HEK293 (cell line): Measurements from ENCODE around the gene BMP10.

ENCODE experiments used
- CTCF ChIA-PET: fragments of 350-600 bp; formaldehyde crosslinking; extraction: SDS; loops from one replicate; lab custom pipeline; 2021; ENCODE audit warnings: antibody characterized with exemption; lab: Yijun Ruan, JAX
- POLR2A ChIA-PET: fragments of 300-600 bp; formaldehyde crosslinking; extraction: SDS; loops from one replicate; lab custom pipeline; 2020; ENCODE audit warnings: antibody characterized with exemption, inconsistent platforms; lab: Yijun Ruan, JAX
- H3K27ac ChIP-seq: fragments of 200-500 bp; sonication (Bioruptor generic); 2 replicates; pipeline ENCODE4 v1.5.1; 2014; ENCODE audit warnings: low read depth, low read length, control low read depth, inconsistent platforms; ENCODE audit errors: extremely low read depth
- H3K36me3 ChIP-seq, 2 experiments: fragments of 200-500 bp in 1 of 2; sonication (Bioruptor generic) in 1 of 2; 1 replicate in 1 of 2; 2 replicates in 1 of 2; pipeline ENCODE4 v1.5.1; 2014 to 2017; ENCODE audit warnings: inconsistent platforms in 2 of 2, low read length in 2 of 2; ENCODE audit not compliant: control insufficient read depth in 2 of 2, insufficient read depth in 1 of 2
- H3K4me1 ChIP-seq: fragments of 200-500 bp; sonication (Bioruptor generic); 2 replicates; pipeline ENCODE4 v1.5.1; 2014; ENCODE audit warnings: mild to moderate bottlenecking, low read length, inconsistent platforms; ENCODE audit not compliant: control insufficient read depth, insufficient read depth
- H3K4me3 ChIP-seq: 2 replicates; pipeline ENCODE4 v1.5.1; 2011; ENCODE audit warnings: low read depth, mild to moderate bottlenecking, control low read depth, low read length, moderate library complexity
- H3K9me3 ChIP-seq: fragments of 200-500 bp; sonication (Bioruptor generic); 2 replicates; pipeline ENCODE4 v1.5.1; 2014; ENCODE audit warnings: low read depth, low read length, inconsistent platforms; ENCODE audit not compliant: control insufficient read depth, insufficient read depth
- BCL11A ChIP-seq: fragments of 450-650 bp; formaldehyde crosslinking; IDR thresholded peaks from 2 replicates; pipeline ENCODE4 v1.5.1; 2016; ENCODE audit warnings: low read depth, missing biosample characterization, missing genetic modification characterization
- BCL11B ChIP-seq: fragments of 450-650 bp; formaldehyde crosslinking; IDR thresholded peaks from 2 replicates; pipeline ENCODE4 v1.5.1; 2016; ENCODE audit warnings: low read depth, missing biosample characterization, missing genetic modification characterization
- BCL6B ChIP-seq: fragments of 450-650 bp; formaldehyde crosslinking; IDR thresholded peaks from 2 replicates; pipeline ENCODE4 v1.5.1; 2017; ENCODE audit warnings: missing biosample characterization, missing genetic modification characterization
- SETDB1 ChIP-seq: IDR thresholded peaks from one replicate; pipeline ENCODE4 v1.6.1; 2017; ENCODE audit warnings: mild to moderate bottlenecking, low read length, moderate library complexity, mixed read lengths; ENCODE audit not compliant: insufficient read length
- YY1 ChIP-seq: fragments of 450-650 bp; formaldehyde crosslinking; IDR thresholded peaks from 2 replicates; pipeline ENCODE4 v1.5.1; 2018; ENCODE audit warnings: missing biosample characterization, missing genetic modification characterization
- ZBTB48 ChIP-seq: fragments of 450-650 bp; formaldehyde crosslinking; IDR thresholded peaks from 2 replicates; pipeline ENCODE4 v1.5.1; 2016; ENCODE audit warnings: missing biosample characterization, missing genetic modification characterization
- ZBTB8A ChIP-seq: fragments of 450-650 bp; formaldehyde crosslinking; IDR thresholded peaks from 2 replicates; pipeline ENCODE4 v1.5.1; 2016; ENCODE audit warnings: missing biosample characterization, missing genetic modification characterization
- ZNF175 ChIP-seq: fragments of 450-650 bp; formaldehyde crosslinking; IDR thresholded peaks from 2 replicates; pipeline ENCODE4 v1.5.1; 2016; ENCODE audit warnings: missing biosample characterization, missing genetic modification characterization
- ZNF18 ChIP-seq: fragments of 450-650 bp; formaldehyde crosslinking; IDR thresholded peaks from 2 replicates; pipeline ENCODE4 v1.5.1; 2016; ENCODE audit warnings: missing biosample characterization, missing genetic modification characterization
- ZNF19 ChIP-seq: fragments of 450-650 bp; formaldehyde crosslinking; IDR thresholded peaks from 2 replicates; pipeline ENCODE4; 2016; ENCODE audit warnings: missing biosample characterization, missing genetic modification characterization, low read depth
- ZNF214 ChIP-seq: fragments of 450-650 bp; formaldehyde crosslinking; IDR thresholded peaks from 2 replicates; pipeline ENCODE4 v1.5.1; 2017; ENCODE audit warnings: missing biosample characterization, mild to moderate bottlenecking, missing genetic modification characterization, borderline replicate concordance
- ZNF274 ChIP-seq, 2 experiments: fragments of 200-500 bp in 1 of 2; fragments of 450-650 bp in 1 of 2; sonication (Bioruptor generic) in 1 of 2; formaldehyde crosslinking in 1 of 2; IDR thresholded peaks; 2 replicates each; pipeline versions ENCODE4 v1.5.1 to v1.6.1; 2014 to 2016; ENCODE audit warnings: borderline replicate concordance in 1 of 2, inconsistent platforms in 1 of 2, low read length in 1 of 2, missing biosample characterization in 1 of 2, missing genetic modification characterization in 1 of 2
- ZNF473 ChIP-seq: fragments of 450-650 bp; formaldehyde crosslinking; IDR thresholded peaks from 2 replicates; pipeline ENCODE4 v1.5.1; 2017; ENCODE audit warnings: missing biosample characterization, missing genetic modification characterization
- ZNF530 ChIP-seq: fragments of 450-650 bp; formaldehyde crosslinking; IDR thresholded peaks from 2 replicates; pipeline ENCODE4 v1.5.1; 2016; ENCODE audit warnings: low read depth, missing biosample characterization, missing genetic modification characterization
- ZNF544 ChIP-seq: fragments of 450-650 bp; formaldehyde crosslinking; IDR thresholded peaks from 2 replicates; pipeline ENCODE4 v1.5.0; 2017; ENCODE audit warnings: missing biosample characterization, missing genetic modification characterization
- ZNF555 ChIP-seq: fragments of 450-650 bp; formaldehyde crosslinking; conservative IDR thresholded peaks from 2 replicates; pipeline ENCODE4 v1.5.1; 2017; ENCODE audit warnings: missing biosample characterization, mild to moderate bottlenecking, missing genetic modification characterization, inconsistent platforms
- ZNF585B ChIP-seq: fragments of 450-650 bp; formaldehyde crosslinking; IDR thresholded peaks from 2 replicates; pipeline ENCODE4 v1.5.1; 2016; ENCODE audit warnings: missing biosample characterization, missing genetic modification characterization
- ZNF639 ChIP-seq: fragments of 450-650 bp; formaldehyde crosslinking; IDR thresholded peaks from 2 replicates; pipeline ENCODE4 v1.5.1; 2016; ENCODE audit warnings: missing biosample characterization, missing genetic modification characterization
- ZNF670 ChIP-seq: fragments of 450-650 bp; formaldehyde crosslinking; IDR thresholded peaks from 2 replicates; pipeline ENCODE4 v1.5.1; 2016; ENCODE audit warnings: missing biosample characterization, missing genetic modification characterization, low read depth
- ZSCAN23 ChIP-seq: fragments of 450-650 bp; formaldehyde crosslinking; IDR thresholded peaks from 2 replicates; pipeline ENCODE4 v1.5.1; 2016; ENCODE audit warnings: missing biosample characterization, missing genetic modification characterization
- TF ChIP-seq, protein P1 (sequence below): fragments of 450-650 bp; formaldehyde crosslinking; IDR thresholded peaks from 2 replicates; pipeline ENCODE4 v1.5.1; 2016; ENCODE audit warnings: missing biosample characterization, missing genetic modification characterization, borderline replicate concordance

BMP10 gene

DNA sequence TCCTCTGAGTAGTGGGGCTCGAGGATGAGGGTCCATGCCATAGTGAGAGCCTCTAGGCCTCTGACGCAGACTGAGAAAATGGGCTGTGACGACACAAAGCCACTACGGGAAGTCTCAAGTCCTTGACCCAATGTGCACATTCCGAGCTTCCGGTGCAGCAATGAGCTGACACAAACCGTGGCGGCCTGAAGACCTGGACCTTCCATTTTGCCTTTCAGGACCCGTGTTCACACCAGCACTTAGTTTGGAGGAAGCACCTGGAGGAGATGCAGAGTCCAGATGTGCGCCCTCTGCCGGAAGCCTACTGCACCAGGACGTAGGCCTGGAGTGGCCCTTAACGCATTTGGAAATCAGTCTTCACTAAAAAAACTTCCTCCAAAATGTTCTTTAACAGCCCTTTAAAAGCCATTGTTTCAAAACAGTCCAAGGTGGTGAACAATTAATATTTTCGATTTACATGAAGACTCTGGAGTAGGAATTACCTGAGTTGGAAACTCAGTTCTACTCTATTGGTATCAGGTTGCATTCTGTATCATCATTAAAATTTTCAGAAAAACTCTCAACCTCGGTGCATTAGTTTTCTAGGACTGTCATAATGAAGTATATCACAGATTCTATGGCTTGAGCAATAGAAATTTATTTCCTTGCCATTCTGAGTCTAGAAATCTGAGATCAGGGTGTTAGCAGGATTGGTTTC lies 33.9 kb downstream of the BMP10 start:
- Histone ChIP-seq H3K27ac (no peak overlapping the region), H3K9me3 (no peaks in the 10 kb centered on the region), H3K4me3 (no peak overlapping the region), H3K36me3 (no peaks in the 10 kb centered on the region), H3K4me1 (no peaks in the 10 kb centered on the region)
- ChIA-PET POLR2A (no interaction called here), CTCF (interaction anchor here (0.6 to 10.0 kb wide), 28 partner anchors 8 to 374 kb away, joined by 3 to 130 read pairs (median 5); no protein-coding TSS in a partner anchor)
- TF ChIP-seq ZNF18 (tag by site-specific recombination) (peak; percentile 68; the same call in 1 of the 2 replicates), BCL11A (tag by site-specific recombination) (no peak)

DNA sequence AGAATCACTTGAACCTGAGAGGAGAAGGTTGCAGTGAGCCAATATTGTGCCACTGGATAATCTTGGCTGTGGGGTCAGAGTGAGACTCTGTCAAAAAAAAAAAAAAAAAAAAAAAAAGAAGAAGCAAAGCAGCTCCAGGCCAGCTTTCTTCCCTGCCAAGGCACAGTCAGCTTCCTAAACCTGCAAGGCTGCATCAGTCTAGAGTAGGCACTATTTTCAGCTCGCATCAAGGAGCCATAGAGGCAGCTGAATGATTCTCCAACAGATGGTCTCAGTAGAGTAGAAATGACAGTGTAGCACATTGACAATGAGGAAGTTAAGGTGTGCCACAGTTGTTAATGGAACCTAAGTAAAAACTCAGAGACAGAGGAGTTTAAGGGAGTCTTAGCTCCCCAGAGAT lies 35.6 kb downstream of the BMP10 start:
- Histone ChIP-seq H3K36me3 (no peaks in the 10 kb centered on the region), H3K27ac (no peak overlapping the region), H3K4me3 (no peak overlapping the region), H3K4me1 (no peaks in the 10 kb centered on the region; the same call in 1 of the 2 replicates), H3K9me3 (no peaks in the 10 kb centered on the region)
- CTCF ChIA-PET, result interaction anchor here (1.1 to 10.0 kb wide), 10 partner anchors 9 to 372 kb away, joined by 3 to 130 read pairs (median 6); no protein-coding TSS in a partner anchor
- no peak for TF ChIP-seq ZBTB8A (tag by site-specific recombination)
- no peak for TF ChIP-seq ZNF585B (tag by site-specific recombination)
- no peak for TF ChIP-seq ZSCAN23 (tag by site-specific recombination)
- TF ChIP-seq ZNF214 (tag by site-specific recombination), result no peak
- TF ChIP-seq ZBTB48 (tag by site-specific recombination), result no peak
- no peak for TF ChIP-seq ZNF473 (tag by site-specific recombination)
- TF ChIP-seq ZNF544 (tag by site-specific recombination), result no peak
- no peak for TF ChIP-seq ZNF670 (tag by site-specific recombination)
- TF ChIP-seq ZNF639 (tag by site-specific recombination), result no peak
- POLR2A ChIA-PET, result interaction anchor here (0.9 kb wide), 1 partner anchor 84 kb away, joined by 3 read pairs; no protein-coding TSS in a partner anchor

DNA sequence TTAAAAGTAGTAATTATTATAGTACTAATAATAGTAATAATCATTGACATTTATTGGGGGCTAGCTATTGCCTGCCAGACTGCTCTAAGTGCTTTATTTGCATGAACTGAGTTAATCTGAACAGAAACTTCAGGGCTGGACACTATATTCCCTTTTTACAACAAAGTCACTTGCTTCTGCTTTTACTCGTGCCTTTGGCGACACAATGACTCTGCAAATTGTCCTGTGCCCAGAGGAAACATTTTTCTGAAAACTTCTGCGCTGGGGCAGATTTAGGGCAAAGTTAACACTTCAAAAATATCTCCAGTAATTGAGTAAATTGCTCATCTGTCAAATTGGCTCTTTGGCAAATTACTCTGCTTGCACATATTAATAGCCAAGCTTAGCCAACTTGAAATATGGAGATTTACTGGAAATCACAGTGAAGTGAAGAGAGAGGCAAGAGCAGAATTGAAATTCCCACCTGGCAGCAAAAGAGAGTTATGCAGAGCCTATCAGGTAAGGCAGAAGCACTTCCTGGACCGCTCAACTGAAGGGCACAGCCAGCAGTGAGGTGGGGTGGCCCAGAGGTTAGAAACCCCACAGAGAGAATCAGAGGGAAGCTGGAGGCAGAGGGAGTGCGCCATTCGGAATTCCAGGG lies 36.3 kb downstream of the BMP10 start:
- H3K36me3 ChIP-seq, result no peaks in the 10 kb centered on the region
- ChIA-PET POLR2A (interaction anchor here (0.9 kb wide), 1 partner anchor 83 kb away, joined by 3 read pairs; no protein-coding TSS in a partner anchor), CTCF (interaction anchor here (0.7 to 10.0 kb wide), 7 partner anchors 9 to 371 kb away, joined by 3 to 130 read pairs (median 6); no protein-coding TSS in a partner anchor)
- H3K4me1 ChIP-seq, result no peaks in the 10 kb centered on the region; the same call in 1 of the 2 replicates
- H3K9me3 ChIP-seq, result no peaks in the 10 kb centered on the region
- no peak overlapping the region for H3K4me3 ChIP-seq
- no peak overlapping the region for H3K27ac ChIP-seq
- TF ChIP-seq SETDB1 (no peak), YY1 (tag by site-specific recombination) (no peak), ZNF530 (no peak), ZNF555 (no peak), ZNF175 (tag by site-specific recombination) (no peak), BCL11B (tag by site-specific recombination) (no peak), BCL6B (no peak), ZNF19 (tag by site-specific recombination) (no peak), ZNF274 (IDR thresholded peaks at IDR 0.05; ENCODE audit: low read length) (no peak), ZNF274 (tag by site-specific recombination; IDR thresholded peaks at IDR 0.05; ENCODE audit: borderline replicate concordance) (no peak)
- TF ChIP-seq, protein P1, sequence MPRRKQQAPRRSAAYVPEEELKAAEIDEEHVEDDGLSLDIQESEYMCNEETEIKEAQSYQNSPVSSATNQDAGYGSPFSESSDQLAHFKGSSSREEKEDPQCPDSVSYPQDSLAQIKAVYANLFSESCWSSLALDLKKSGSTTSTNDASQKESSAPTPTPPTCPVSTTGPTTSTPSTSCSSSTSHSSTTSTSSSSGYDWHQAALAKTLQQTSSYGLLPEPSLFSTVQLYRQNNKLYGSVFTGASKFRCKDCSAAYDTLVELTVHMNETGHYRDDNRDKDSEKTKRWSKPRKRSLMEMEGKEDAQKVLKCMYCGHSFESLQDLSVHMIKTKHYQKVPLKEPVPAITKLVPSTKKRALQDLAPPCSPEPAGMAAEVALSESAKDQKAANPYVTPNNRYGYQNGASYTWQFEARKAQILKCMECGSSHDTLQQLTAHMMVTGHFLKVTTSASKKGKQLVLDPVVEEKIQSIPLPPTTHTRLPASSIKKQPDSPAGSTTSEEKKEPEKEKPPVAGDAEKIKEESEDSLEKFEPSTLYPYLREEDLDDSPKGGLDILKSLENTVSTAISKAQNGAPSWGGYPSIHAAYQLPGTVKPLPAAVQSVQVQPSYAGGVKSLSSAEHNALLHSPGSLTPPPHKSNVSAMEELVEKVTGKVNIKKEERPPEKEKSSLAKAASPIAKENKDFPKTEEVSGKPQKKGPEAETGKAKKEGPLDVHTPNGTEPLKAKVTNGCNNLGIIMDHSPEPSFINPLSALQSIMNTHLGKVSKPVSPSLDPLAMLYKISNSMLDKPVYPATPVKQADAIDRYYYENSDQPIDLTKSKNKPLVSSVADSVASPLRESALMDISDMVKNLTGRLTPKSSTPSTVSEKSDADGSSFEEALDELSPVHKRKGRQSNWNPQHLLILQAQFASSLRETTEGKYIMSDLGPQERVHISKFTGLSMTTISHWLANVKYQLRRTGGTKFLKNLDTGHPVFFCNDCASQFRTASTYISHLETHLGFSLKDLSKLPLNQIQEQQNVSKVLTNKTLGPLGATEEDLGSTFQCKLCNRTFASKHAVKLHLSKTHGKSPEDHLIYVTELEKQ, result no peak
